H9 (cell line): Measurements from ENCODE around the gene UBASH3A. TPM values are rescaled to one million over a fixed set of nuclear protein-coding genes. Genes with fewer than 3 reads are reported as not detected.

Source experiments
- DNase-seq: peaks from one replicate; pipeline ENCODE4 v3.0.0-alpha.2; 2017
- H2AFZ ChIP-seq: one replicate; pipeline ENCODE4 v1.6.1; 2013; ENCODE audit warnings: mild to moderate bottlenecking, low read length, control low read depth, moderate library complexity
- H2AK5ac ChIP-seq: 2 replicates; pipeline ENCODE4 v1.6.1; 2013; ENCODE audit warnings: low read length, control low read depth, mixed read lengths; ENCODE audit not compliant: insufficient read length
- H2BK120ac ChIP-seq: one replicate; pipeline ENCODE4 v1.6.1; 2013; ENCODE audit warnings: low read depth, mild to moderate bottlenecking, low read length, control low read depth, inconsistent platforms; ENCODE audit not compliant: poor library complexity, severe bottlenecking
- H2BK12ac ChIP-seq: 2 replicates; pipeline ENCODE4 v1.6.1; 2013; ENCODE audit warnings: low read length, control low read depth, mixed read lengths, low read depth; ENCODE audit not compliant: insufficient read length
- H2BK15ac ChIP-seq: 2 replicates; pipeline ENCODE4 v1.6.1; 2013; ENCODE audit warnings: low read depth, low read length, control low read depth
- H2BK20ac ChIP-seq: one replicate; pipeline ENCODE4 v1.6.1; 2013; ENCODE audit warnings: low read depth, mild to moderate bottlenecking, low read length, control low read depth, inconsistent platforms; ENCODE audit not compliant: poor library complexity, severe bottlenecking
- H2BK5ac ChIP-seq: 2 replicates; pipeline ENCODE4 v1.6.1; 2013; ENCODE audit warnings: low read length, control low read depth, mixed read lengths; ENCODE audit not compliant: insufficient read length
- H3K14ac ChIP-seq: 2 replicates; pipeline ENCODE4 v1.6.1; 2013; ENCODE audit warnings: low read length, control low read depth; ENCODE audit not compliant: insufficient read depth
- H3K18ac ChIP-seq: 2 replicates; pipeline ENCODE4 v1.6.1; 2013; ENCODE audit warnings: low read depth, mild to moderate bottlenecking, mixed read lengths, low read length, control low read depth; ENCODE audit not compliant: insufficient read length
- H3K23ac ChIP-seq: 2 replicates; pipeline ENCODE4 v1.6.1; 2013; ENCODE audit warnings: low read length, control low read depth, mixed read lengths, low read depth; ENCODE audit not compliant: insufficient read length
- H3K23me2 ChIP-seq: 2 replicates; pipeline ENCODE4 v1.6.1; 2013; ENCODE audit warnings: low read depth, mild to moderate bottlenecking, mixed read lengths, low read length, control low read depth; ENCODE audit not compliant: insufficient read length, poor library complexity, severe bottlenecking
- H3K27ac ChIP-seq: 2 replicates; pipeline ENCODE4 v1.5.1; 2013; ENCODE audit warnings: low read length, control low read depth, mixed read lengths, low read depth; ENCODE audit not compliant: insufficient read length
- H3K27me3 ChIP-seq: 2 replicates; pipeline ENCODE4 v1.6.1; 2013; ENCODE audit warnings: low read length, control low read depth, inconsistent platforms; ENCODE audit not compliant: insufficient read depth
- H3K4ac ChIP-seq: 2 replicates; pipeline ENCODE4 v1.6.1; 2013; ENCODE audit warnings: low read depth, mild to moderate bottlenecking, control low read depth, inconsistent platforms, low read length, moderate library complexity
- H3K4me1 ChIP-seq: 2 replicates; pipeline ENCODE4 v1.6.1; 2013; ENCODE audit warnings: low read length, control low read depth, inconsistent platforms; ENCODE audit not compliant: insufficient read depth
- H3K4me2 ChIP-seq: 2 replicates; pipeline ENCODE4 v1.6.1; 2013; ENCODE audit warnings: low read length, control low read depth, mixed read lengths; ENCODE audit not compliant: insufficient read length, insufficient read depth
- H3K56ac ChIP-seq: 2 replicates; pipeline ENCODE4 v1.6.1; 2013; ENCODE audit warnings: low read depth, mild to moderate bottlenecking, mixed read lengths, low read length, control low read depth; ENCODE audit not compliant: insufficient read length
- H3K79me1 ChIP-seq: 2 replicates; pipeline ENCODE4 v1.6.1; 2013; ENCODE audit warnings: low read depth, mild to moderate bottlenecking, moderate library complexity, low read length, control low read depth, inconsistent platforms; ENCODE audit not compliant: insufficient read depth, poor library complexity, severe bottlenecking
- H3K79me2 ChIP-seq: 2 replicates; pipeline ENCODE4 v1.6.1; 2013; ENCODE audit warnings: low read length, control low read depth, inconsistent platforms; ENCODE audit not compliant: insufficient read depth
- H3K9ac ChIP-seq: 2 replicates; pipeline ENCODE4 v1.6.1; 2013; ENCODE audit warnings: low read length, control low read depth, mixed read lengths; ENCODE audit not compliant: insufficient read length; ENCODE audit errors: extremely low read depth
- H3K9me3 ChIP-seq: one replicate; pipeline ENCODE4 v1.6.1; 2013; ENCODE audit warnings: low read depth, low read length, inconsistent platforms; ENCODE audit not compliant: control insufficient read depth
- H3T11ph ChIP-seq: one replicate; pipeline ENCODE4 v1.6.1; 2013; ENCODE audit warnings: mild to moderate bottlenecking, low read length, control low read depth, inconsistent platforms
- H4K20me1 ChIP-seq: one replicate; pipeline ENCODE4 v1.6.1; 2013; ENCODE audit not compliant: control insufficient read depth, insufficient read length, insufficient read depth
- H4K5ac ChIP-seq: 2 replicates; pipeline ENCODE4 v1.6.1; 2013; ENCODE audit warnings: low read depth, mild to moderate bottlenecking, mixed read lengths, low read length, control low read depth; ENCODE audit not compliant: insufficient read length
- H4K8ac ChIP-seq: replicated peaks from 2 replicates; pipeline ENCODE4 v1.6.1; 2013; ENCODE audit warnings: low read length, control low read depth, mixed read lengths, low read depth; ENCODE audit not compliant: insufficient read length
- H4K91ac ChIP-seq: 2 replicates; pipeline ENCODE4 v1.6.1; 2013; ENCODE audit warnings: low read depth, mild to moderate bottlenecking, moderate library complexity, mixed read lengths, low read length, control low read depth; ENCODE audit not compliant: insufficient read length
- H3K27ac Mint-ChIP-seq, 3 experiments: 2 replicates in 2 of 3; 3 replicates in 1 of 3; pipeline ENCODE4 v1.8.0; 2020 to 2021; ENCODE audit warnings: mixed read lengths in 3 of 3, mild to moderate bottlenecking in 1 of 3, moderate library complexity in 1 of 3
- H3K27me3 Mint-ChIP-seq: 2 replicates; pipeline ENCODE4 v1.8.0; 2021; ENCODE audit warnings: low read depth, mild to moderate bottlenecking, moderate library complexity, mixed read lengths
- H3K36me3 Mint-ChIP-seq, 3 experiments: 2 replicates in 2 of 3; 3 replicates in 1 of 3; pipeline ENCODE4 v1.8.0; 2020 to 2021; ENCODE audit warnings: low read depth in 3 of 3, mixed read lengths in 3 of 3; ENCODE audit not compliant: insufficient read depth in 1 of 3
- H3K4me1 Mint-ChIP-seq, 2 experiments: 2 replicates each; pipeline ENCODE4 v1.8.0; 2020; ENCODE audit warnings: mixed read lengths in 2 of 2
- H3K4me3 Mint-ChIP-seq, 2 experiments: 2 replicates in 1 of 2; 3 replicates in 1 of 2; pipeline ENCODE4 v1.8.0; 2020 to 2021; ENCODE audit warnings: mild to moderate bottlenecking in 2 of 2, mixed read lengths in 2 of 2, moderate library complexity in 1 of 2
- H3K9me3 Mint-ChIP-seq, 2 experiments: 2 replicates in 1 of 2; 3 replicates in 1 of 2; pipeline ENCODE4 v1.8.0; 2020; ENCODE audit warnings: mild to moderate bottlenecking in 2 of 2, mixed read lengths in 2 of 2, moderate library complexity in 1 of 2
- CTCF ChIP-seq: fragments of 200-600 bp; sonication (generic); conservative IDR thresholded peaks from 3 replicates; pipeline ENCODE4 v1.8.0; 2021; ENCODE audit warnings: antibody characterized with exemption, mild to moderate bottlenecking
- WGBS: extraction: QIAGEN DNeasy Blood & Tissue Kit; methylation state at CpG from one replicate; pipeline ENCODE4 v1.1.7; 2013; ENCODE audit warnings: missing lambda C conversion rate, low lambda C conversion rate, mixed read lengths; ENCODE audit not compliant: insufficient read length; ENCODE audit errors: extremely low coverage; 5-methylcytosine and 5-hydroxymethylcytosine counted together
- total RNA-seq: library from RNA; stranded (reverse); gene quantifications from 2 replicates; pipeline ENCODE4 v1.2.1, GENCODE V29; 2021

The UBASH3A gene
- total RNA-seq, 1 experiment from 2014 or later: not detected

- Histone ChIP-seq H3K79me2 (no peaks in the 10 kb centered on the region), H2BK12ac (no peak overlapping the region), H3K9ac (no peak overlapping the region), H3K23ac (no peak overlapping the region), H3K79me1 (no peaks in the 10 kb centered on the region), H2AFZ (no peak overlapping the region), H3K27ac (no peak overlapping the region), H3T11ph (no peak overlapping the region), H3K56ac (no peak overlapping the region), H4K20me1 (no peaks in the 10 kb centered on the region), H2BK5ac (no peak overlapping the region), H2AK5ac (no peak overlapping the region), H3K14ac (no peak overlapping the region), H3K4me1 (peaks cover 11% of the 10 kb centered on the region; the same call in 1 of the 2 replicates), H3K4me2 (no peak overlapping the region), H2BK20ac (no peak overlapping the region), H2BK120ac (no peak overlapping the region), H3K23me2 (no peaks in the 10 kb centered on the region), H3K4ac (no peak overlapping the region), H3K9me3 (no peaks in the 10 kb centered on the region), H3K18ac (no peak overlapping the region), H3K27me3 (no peaks in the 10 kb centered on the region), H4K91ac (no peak overlapping the region), H2BK15ac (no peak overlapping the region), H4K5ac (no peak overlapping the region), H4K8ac (no peak overlapping the region)
- no peak for DNase-seq
- no peak overlapping the region for H3K4me3 Mint-ChIP-seq
- H3K4me1 Mint-ChIP-seq: peaks cover 46 to 50% of the 10 kb centered on the region in 2 experiments
- no peaks in the 10 kb centered on the region; a peak in 1 of 7 replicates for H3K36me3 Mint-ChIP-seq
- no CpG with 5 or more reads among the region's 10 CpGs for WGBS
- TF ChIP-seq CTCF: no peak
- H3K27ac Mint-ChIP-seq: no peak overlapping the region
- no peaks in the 10 kb centered on the region for H3K9me3 Mint-ChIP-seq
- H3K27me3 Mint-ChIP-seq: peaks cover 2% of the 10 kb centered on the region; the same call in 1 of the 2 replicates
Measured at GRCh38 chr21:42466700-42467099, 63.0 kb downstream of the UBASH3A start.
